K562 (cell line): ENCODE measurements around the gene SERPINB11. TPM values are rescaled to one million over a fixed set of nuclear protein-coding genes. Genes with fewer than 3 reads are reported as not detected.

Source experiments
- ATAC-seq: fragments of 200-7000 bp; cut with Tn5 transposase; 3 replicates; pipeline ENCODE4 v1.9.1; 2020; ENCODE audit warnings: moderate library complexity
- BruUV-seq: library from RNA; stranded (reverse); fragments of 400-500 nt; replicated peaks from 2 replicates; lab custom pipeline; 2021; lab: Mats Ljungman, UMichigan
- CTCF ChIA-PET: fragments of 300-600 bp; formaldehyde crosslinking; extraction: SDS; loops from one replicate; lab custom pipeline; 2021; ENCODE audit warnings: low intra/inter-chr PET ratio; lab: Yijun Ruan, JAX
- POLR2A ChIA-PET: fragments of 300-600, 350-650 bp; sonication (Branson Sonifier 250); formaldehyde crosslinking; extraction: SDS; loops from one replicate; lab custom pipeline; 2021; ENCODE audit warnings: antibody characterized with exemption, inconsistent platforms; lab: Yijun Ruan, JAX
- DNase-seq, 4 experiments: peaks; one replicate each; pipeline versions ENCODE4 v3.0.0 to v3.0.0-alpha.2; 2011 to 2018; ENCODE audit warnings: low spot score in 3 of 4, mixed read lengths in 3 of 4; ENCODE audit errors: extremely low read depth in 1 of 4
- FAIRE-seq: peaks from 2 replicates; lab custom pipeline; 2011; peaks lifted over from hg19 to GRCh38; lab: Jason Lieb, UNC
- H2AFZ ChIP-seq: 2 replicates; pipeline ENCODE4 v1.6.0; 2011; ENCODE audit warnings: low read depth, low read length, control low read depth, inconsistent platforms
- H3K27ac ChIP-seq: fragments of 200-600 bp; 3 replicates; pipeline ENCODE4 v1.8.0; 2011; ENCODE audit warnings: low read depth, mild to moderate bottlenecking, control low read depth, inconsistent platforms, low read length, moderate library complexity, mixed read lengths; ENCODE audit errors: extremely low read depth
- H3K27me3 ChIP-seq, 2 experiments: fragments of 300-600 bp in 1 of 2; 2 replicates in 1 of 2; 3 replicates in 1 of 2; pipeline versions ENCODE4 v1.6.0 to v1.8.0; 2011; ENCODE audit warnings: inconsistent platforms in 2 of 2, low read length in 2 of 2, mild to moderate bottlenecking in 1 of 2, mixed read lengths in 1 of 2, moderate library complexity in 1 of 2; ENCODE audit not compliant: control insufficient read depth in 2 of 2, insufficient read depth in 2 of 2
- H3K36me3 ChIP-seq: fragments of 300-600 bp; 3 replicates; pipeline ENCODE4 v1.8.0; 2011; ENCODE audit warnings: mild to moderate bottlenecking, low read length, inconsistent platforms; ENCODE audit not compliant: control insufficient read depth, insufficient read depth
- H3K4me1 ChIP-seq, 2 experiments: fragments of 200-600 bp in 1 of 2; replicated peaks in 1 of 2; 2 replicates in 1 of 2; 3 replicates in 1 of 2; pipeline versions ENCODE4 v1.5.1 to v1.8.0; 2011; ENCODE audit warnings: inconsistent platforms in 2 of 2, low read length in 2 of 2, mild to moderate bottlenecking in 1 of 2, mixed read lengths in 1 of 2, moderate library complexity in 1 of 2; ENCODE audit not compliant: control insufficient read depth in 2 of 2, insufficient read depth in 2 of 2
- H3K4me2 ChIP-seq: 2 replicates; pipeline ENCODE4 v1.6.1; 2011; ENCODE audit warnings: low read length, control low read depth, inconsistent platforms, mixed read lengths; ENCODE audit not compliant: insufficient read depth
- H3K4me3 ChIP-seq: fragments of 200-600 bp; sonication (generic), shearing (Covaris generic); 2 replicates; pipeline ENCODE4 v1.5.1; 2016; ENCODE audit warnings: control low read depth, inconsistent platforms
- H3K79me2 ChIP-seq: fragments of 200-600 bp; 3 replicates; pipeline ENCODE4 v1.8.0; 2011; ENCODE audit warnings: low read length, inconsistent platforms; ENCODE audit not compliant: control insufficient read depth, insufficient read depth
- H3K9ac ChIP-seq, 2 experiments: 2 replicates each; pipeline versions ENCODE4 v1.6.0 to v1.6.1; 2011; ENCODE audit warnings: low read depth in 2 of 2, low read length in 2 of 2, control low read depth in 1 of 2, inconsistent platforms in 1 of 2, mild to moderate bottlenecking in 1 of 2, mixed read lengths in 1 of 2; ENCODE audit not compliant: insufficient read depth in 1 of 2
- H3K9me1 ChIP-seq: one replicate; pipeline ENCODE4 v1.6.0; 2011; ENCODE audit warnings: inconsistent platforms, mild to moderate bottlenecking, low read length, moderate library complexity; ENCODE audit not compliant: control insufficient read depth, insufficient read depth
- H3K9me3 ChIP-seq: replicated peaks from 2 replicates; pipeline ENCODE4 v1.5.1; 2011; ENCODE audit warnings: low read depth, low read length, inconsistent platforms; ENCODE audit not compliant: control insufficient read depth, insufficient read depth
- H4K20me1 ChIP-seq: replicated peaks from 2 replicates; pipeline ENCODE4 v1.6.1; 2011; ENCODE audit warnings: low read length, inconsistent platforms, mixed read lengths; ENCODE audit not compliant: control insufficient read depth, insufficient read depth
- ATF3 ChIP-seq, 2 experiments: fragments of 450-650 bp in 1 of 2; sonication (generic) in 1 of 2; formaldehyde crosslinking in 1 of 2; IDR thresholded peaks in 1 of 2; conservative IDR thresholded peaks in 1 of 2; 2 replicates each; pipeline versions ENCODE4 v1.6.1 to v1.8.1; 2016 to 2023; ENCODE audit warnings: mild to moderate bottlenecking in 2 of 2, moderate library complexity in 2 of 2, inconsistent platforms in 1 of 2, missing genetic modification reagents in 1 of 2
- CBX8 ChIP-seq: fragments of 200-600 bp; sonication (generic); IDR thresholded peaks from 2 replicates; pipeline ENCODE4 v1.6.1; 2012; ENCODE audit warnings: borderline replicate concordance, mixed run types, low read depth, mild to moderate bottlenecking, moderate library complexity, mixed read lengths, low read length, control low read depth, inconsistent platforms; ENCODE audit not compliant: poor library complexity, severe bottlenecking; ENCODE audit errors: extremely low read depth
- CC2D1A ChIP-seq: fragments of 450-650 bp; IDR thresholded peaks from 2 replicates; pipeline ENCODE4 v1.6.1; 2017; ENCODE audit warnings: mild to moderate bottlenecking
- CHCHD3 ChIP-seq: fragments of 250-450 bp; sonication (Bioruptor Pico); IDR thresholded peaks from 2 replicates; pipeline ENCODE4 v2.1.2; 2022; ENCODE audit warnings: mild to moderate bottlenecking
- CHD2 ChIP-seq: IDR thresholded peaks from 2 replicates; pipeline ENCODE4 v1.6.1; 2011; ENCODE audit warnings: low read depth, low read length
- FIP1L1 ChIP-seq: fragments of 200-400 bp; formaldehyde crosslinking; IDR thresholded peaks from 2 replicates; pipeline ENCODE4 v1.6.1; 2018; ENCODE audit warnings: mild to moderate bottlenecking, low read depth, low read length; ENCODE audit not compliant: poor library complexity, severe bottlenecking
- GMEB1 ChIP-seq: fragments of 250-450 bp; sonication (Bioruptor Pico); IDR thresholded peaks from 2 replicates; pipeline ENCODE4 v1.4.0; 2020; ENCODE audit warnings: mild to moderate bottlenecking
- ILK ChIP-seq: fragments of 450-650 bp; IDR thresholded peaks from 2 replicates; pipeline ENCODE4 v1.6.1; 2016; ENCODE audit warnings: missing genetic modification characterization, low read depth, mild to moderate bottlenecking, missing compliant biosample characterization, moderate library complexity, borderline replicate concordance
- RBBP5 ChIP-seq: fragments of 200-600 bp; sonication (generic); IDR thresholded peaks from 2 replicates; pipeline ENCODE4 v1.6.1; 2012; ENCODE audit warnings: borderline replicate concordance, mild to moderate bottlenecking, low read length, control low read depth, inconsistent platforms; ENCODE audit not compliant: insufficient read depth, poor library complexity, severe bottlenecking
- SMC3 ChIP-seq: conservative IDR thresholded peaks from 2 replicates; pipeline ENCODE4 v1.6.1; 2011; ENCODE audit warnings: low read depth, low read length, improper control_type of control experiment; ENCODE audit not compliant: insufficient read depth
- USF1 ChIP-seq: sonication (generic); formaldehyde crosslinking; IDR thresholded peaks from 2 replicates; pipeline ENCODE4 v1.9.0; 2022; ENCODE audit warnings: mild to moderate bottlenecking, missing genetic modification reagents
- ZBTB12 ChIP-seq: fragments of 250-450 bp; sonication (Bioruptor Pico); IDR thresholded peaks from 2 replicates; pipeline ENCODE4 v1.4.0; 2020
- ZNF589 ChIP-seq: fragments of 200-800 bp; sonication (Bioruptor generic); IDR thresholded peaks from 2 replicates; pipeline ENCODE4 v1.6.1; 2016; ENCODE audit warnings: low read depth, missing genetic modification characterization, missing compliant biosample characterization
- ZNF785 ChIP-seq: fragments of 250-450 bp; sonication (Bioruptor Pico); IDR thresholded peaks from 2 replicates; pipeline ENCODE4 v1.4.0; 2020; ENCODE audit warnings: mild to moderate bottlenecking
- WGBS: fragments of 100-300 bp; shearing (Covaris generic); methylation state at CpG from one replicate; pipeline ENCODE4 v1.1.6; 2016; ENCODE audit warnings: low coverage, mixed read lengths; ENCODE audit not compliant: insufficient coverage; ENCODE audit errors: missing lambda C conversion rate; 5-methylcytosine and 5-hydroxymethylcytosine counted together
- in situ Hi-C: fragments of 300-500 bp; cut with MboI; formaldehyde crosslinking; loops from 4 replicates; pipeline ENCODE4 v1.15.0; 2018; ENCODE audit warnings: inconsistent platforms, mixed read lengths
- intact Hi-C: fragments of 100-400 bp; cut with micrococcal nuclease; formaldehyde crosslinking; loops from 2 replicates; pipeline ENCODE4 v1.14.2; 2022
- polyA plus RNA-seq, 8 experiments: library from polyadenylated mRNA; depleted of rRNA in 4 of 8; stranded (reverse) in 5 of 8; unstranded in 3 of 8; fragments of >200 nt; fragmentation: Nextera tagmentation in 2 of 8; fragmentation: Illumina TruSeq in 1 of 8; extraction: Ambion mirVana in 2 of 8; extraction: Trizol in 1 of 8; gene quantifications; 2 replicates each; pipeline versions ENCODE4 v1.2.1 to v1.2.3, GENCODE V29; 2011 to 2014; ENCODE audit warnings: inconsistent platforms in 1 of 8, missing spikeins in 1 of 8
- total RNA-seq, 7 experiments: library from RNA; depleted of rRNA in 6 of 7; stranded (reverse); fragments of >200 nt in 6 of 7; fragmentation: Illumina TruSeq in 2 of 7; extraction: Trizol in 2 of 7; gene quantifications; 2 replicates each; pipeline versions ENCODE4 v1.2.1 to v1.2.3, GENCODE V29; 2011 to 2021; ENCODE audit warnings: low replicate concordance in 1 of 7

The SERPINB11 gene
- total and polyA plus RNA-seq, 9 of the 15 experiments (the other 6 are each of a cell fraction or from before 2014, with no cell fraction given), result not detected

GRCh38 chr18:63707816-63708215 is 5.1 kb downstream of the SERPINB11 start:
- Histone ChIP-seq H2AFZ (no peak overlapping the region), H3K27ac (no peak overlapping the region), H3K4me2 (no peak overlapping the region), H3K4me3 (no peak overlapping the region), H4K20me1 (no peaks in the 10 kb centered on the region), H3K4me1 (no peaks in the 10 kb centered on the region), H3K9ac (no peak overlapping the region), H3K27me3 (no peaks in the 10 kb centered on the region), H3K79me2 (no peaks in the 10 kb centered on the region), H3K36me3 (no peaks in the 10 kb centered on the region), H3K9me1 (no peaks in the 10 kb centered on the region), H3K9me3 (no peaks in the 10 kb centered on the region)
- in situ Hi-C loops (no loop called here), intact Hi-C loops (no loop called here)
- WGBS, result 0% methylated on average over 1 of the region's 1 CpG
- ATAC-seq (no peak), FAIRE-seq (no peak), DNase-seq (no peak)
- TF ChIP-seq SMC3 (no peak), FIP1L1 (no peak), GMEB1 (CRISPR knock-in tag) (no peak), CC2D1A (no peak), RBBP5 (no peak), CHCHD3 (no peak), ATF3 (IDR thresholded peaks at IDR 0.05) (no peak), ATF3 (CRISPR knock-in tag; conservative IDR thresholded peaks at IDR 0.05) (no peak), ILK (no peak), CBX8 (no peak), ZBTB12 (CRISPR knock-in tag) (no peak), ZNF785 (CRISPR knock-in tag) (no peak), ZNF589 (no peak), USF1 (CRISPR knock-in tag) (no peak), CHD2 (no peak)
- no TSS peak for BruUV-seq
- ChIA-PET POLR2A (no interaction called here), CTCF (no interaction called here)
